Hematopoietic multipotent progenitor cell treated with erythropoietin and hydrocortisone succinate and interleukin-3 and kit ligand, for 8 days (in vitro differentiated cells): ENCODE data around the gene ARHGEF39.

Experiments
- DNase-seq: peaks from one replicate; pipeline ENCODE4 v3.0.0-alpha.2; 2015

ARHGEF39 gene

DNA sequence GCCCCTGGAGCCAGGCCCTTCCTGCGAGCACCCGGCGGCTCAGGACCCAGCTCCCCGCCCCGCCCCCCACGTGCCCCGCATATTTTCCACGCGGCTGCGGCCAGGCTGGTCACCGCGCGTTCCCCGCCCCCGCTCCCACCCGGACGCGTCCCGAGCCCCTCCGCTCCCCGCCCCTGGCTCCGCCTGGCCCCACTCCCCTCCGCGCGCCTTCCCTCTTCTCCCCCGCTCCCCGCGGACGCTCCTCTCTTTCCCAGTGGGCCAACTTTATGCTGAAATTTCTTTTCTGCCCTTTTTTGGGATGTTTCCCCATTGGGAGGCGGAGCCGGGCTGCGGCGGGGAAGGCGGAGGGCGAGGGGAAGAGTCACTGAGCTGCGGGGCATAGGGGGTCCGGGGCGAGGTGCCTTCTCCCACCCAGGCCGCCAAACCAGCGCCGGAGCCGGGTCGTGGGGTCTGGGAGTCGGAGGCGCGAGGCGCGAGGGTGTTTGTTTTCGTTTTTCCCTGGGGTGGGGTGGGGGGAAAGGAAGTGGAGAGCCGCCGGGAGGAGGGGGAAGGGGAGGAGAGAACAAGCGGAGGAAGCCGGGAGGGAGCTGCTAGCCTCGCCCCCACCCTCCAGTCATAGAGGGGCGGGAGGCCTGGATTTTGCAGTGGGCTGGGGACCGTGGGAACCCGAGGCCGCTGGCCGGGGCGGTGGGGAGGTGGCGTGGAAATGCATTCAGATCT, 25.8 kb upstream of the ARHGEF39 start:
- DNase-seq = no peak

DNA sequence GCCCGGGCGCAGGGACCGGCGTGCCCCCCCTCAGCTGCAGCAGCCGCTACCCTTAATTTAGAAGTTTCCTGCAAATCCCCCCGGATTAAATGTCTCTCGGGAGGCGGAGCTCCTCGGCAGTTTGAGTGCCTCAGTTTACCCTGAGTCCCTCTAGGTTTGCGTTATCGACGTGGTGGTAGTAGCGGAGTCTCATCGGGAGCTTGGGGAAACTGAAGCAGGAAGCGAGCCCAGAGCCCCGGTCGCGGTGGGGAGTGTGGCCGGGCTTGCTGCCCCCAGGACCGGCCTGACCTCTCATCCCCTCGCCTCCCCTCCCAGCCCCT, 25.3 kb upstream of the ARHGEF39 start:
- no peak for DNase-seq

DNA sequence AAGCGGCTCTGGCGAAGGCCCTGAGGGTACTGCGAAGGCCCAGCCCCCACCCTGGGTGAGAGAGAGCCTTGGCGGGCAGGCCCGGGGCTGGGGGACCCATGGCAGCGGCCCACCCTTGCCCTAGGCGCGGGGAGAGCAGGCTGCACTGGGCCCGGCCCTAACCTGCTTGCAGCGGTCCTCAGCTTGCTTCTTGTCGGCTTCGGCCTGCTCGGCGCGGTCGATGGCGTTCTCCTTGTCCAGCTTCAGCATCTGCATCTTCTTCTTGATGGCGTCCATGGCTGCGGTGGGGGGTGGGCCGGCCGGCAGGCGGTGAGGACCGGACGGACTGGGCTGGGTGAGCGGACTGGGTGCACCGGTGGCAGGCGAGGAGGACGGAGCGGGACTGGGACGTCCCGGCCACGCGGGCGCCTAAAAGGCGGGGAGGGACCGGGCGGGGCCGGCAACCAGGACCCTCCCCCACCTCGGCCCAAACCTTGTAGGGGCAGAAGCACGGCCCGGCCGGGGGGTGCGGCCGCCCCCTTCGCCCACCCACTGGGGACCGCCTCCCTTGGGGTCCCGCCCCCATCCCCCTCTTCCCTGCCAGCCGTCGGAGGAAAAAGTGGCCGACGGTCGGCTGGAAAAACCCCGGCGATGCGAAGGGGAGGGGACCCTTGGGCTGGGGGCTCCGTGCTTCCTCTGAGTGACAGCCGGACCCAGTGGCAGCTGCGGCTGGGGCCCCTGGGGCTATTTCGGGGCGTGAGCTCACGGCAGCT, 24.7 kb upstream of the ARHGEF39 start, which contains the start of gene TPM2:
Gene TPM2 (minus strand): TSS at position 384 of the 752 bp plus-strand sequence. CDS start 108 bp downstream, at position 276.
- DNase-seq = no peak

DNA sequence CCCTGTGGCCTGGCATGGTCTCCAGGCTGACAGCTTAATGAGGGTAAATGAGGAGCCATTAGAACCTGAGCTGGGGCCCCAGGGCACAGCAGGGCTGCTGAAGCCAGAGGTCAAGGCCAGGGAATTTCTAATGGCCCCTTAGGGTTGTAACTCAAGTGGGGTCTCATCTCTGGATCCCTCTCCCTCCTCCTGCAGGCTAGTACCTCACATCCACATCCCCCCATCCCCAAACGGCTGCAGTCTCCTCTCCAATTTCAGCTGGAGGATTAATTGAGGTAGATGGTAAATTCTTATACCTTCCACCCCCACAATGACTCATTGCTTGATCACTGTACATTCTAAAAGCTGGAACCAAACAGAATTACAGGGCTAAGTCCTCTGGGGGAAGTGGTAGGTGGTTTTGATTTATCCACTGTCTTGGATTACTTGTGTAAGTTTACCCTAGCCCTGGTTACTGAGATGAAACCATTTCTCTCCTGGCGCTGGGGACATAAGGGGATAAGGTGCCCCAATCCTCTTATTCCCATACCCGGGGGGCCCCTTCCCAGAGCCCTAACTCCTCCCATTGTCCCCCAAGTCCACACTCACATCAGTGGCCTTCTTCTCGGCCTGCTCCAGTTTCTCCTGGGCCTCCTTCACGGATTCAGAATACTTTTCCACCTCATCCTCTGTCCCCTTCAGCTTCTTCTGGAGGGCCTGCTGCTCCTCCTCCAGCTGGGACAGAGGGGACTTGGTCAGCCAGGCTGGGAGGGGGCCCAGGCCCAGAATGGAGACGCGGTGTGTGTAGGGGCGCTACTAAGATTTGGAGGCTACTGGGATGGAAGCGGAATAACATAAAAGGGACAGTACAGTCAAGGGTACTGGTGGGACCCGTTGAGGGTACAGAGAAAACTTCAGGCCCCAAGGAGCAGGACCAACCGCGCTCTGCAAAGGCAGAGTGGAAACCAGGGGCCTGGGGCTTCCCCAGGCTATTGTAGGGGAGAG, 23.9 kb upstream of the ARHGEF39 start:
- no peak for DNase-seq

DNA sequence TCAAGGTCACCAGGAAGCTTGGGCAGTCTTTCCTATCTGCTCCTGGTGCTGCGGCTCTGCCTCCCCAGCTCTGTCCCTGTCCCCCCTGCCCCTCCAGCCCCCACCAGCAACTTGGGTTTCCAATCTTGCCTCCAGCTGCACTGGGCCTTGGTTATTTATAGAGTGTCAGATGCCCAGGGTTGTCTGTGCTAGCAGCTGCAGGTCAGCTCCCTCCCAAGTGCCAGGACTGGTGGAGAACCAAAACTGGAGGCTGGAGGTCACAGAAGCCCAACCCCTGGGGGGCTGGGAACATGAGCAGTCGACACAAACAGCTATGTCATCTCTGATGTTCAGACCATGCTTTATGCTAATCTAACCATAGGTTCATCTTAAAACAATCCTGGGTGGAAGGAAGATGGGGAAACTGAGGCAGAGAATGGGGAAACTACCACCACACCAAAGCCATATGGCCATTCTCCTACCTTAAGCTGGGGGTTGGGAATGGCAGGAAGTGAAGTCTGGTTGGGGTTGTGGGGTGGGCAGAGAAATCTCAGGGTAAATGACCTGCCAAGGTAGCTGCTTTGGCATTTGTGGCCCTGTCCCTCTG, 23.1 kb upstream of the ARHGEF39 start:
- DNase-seq = no peak

DNA sequence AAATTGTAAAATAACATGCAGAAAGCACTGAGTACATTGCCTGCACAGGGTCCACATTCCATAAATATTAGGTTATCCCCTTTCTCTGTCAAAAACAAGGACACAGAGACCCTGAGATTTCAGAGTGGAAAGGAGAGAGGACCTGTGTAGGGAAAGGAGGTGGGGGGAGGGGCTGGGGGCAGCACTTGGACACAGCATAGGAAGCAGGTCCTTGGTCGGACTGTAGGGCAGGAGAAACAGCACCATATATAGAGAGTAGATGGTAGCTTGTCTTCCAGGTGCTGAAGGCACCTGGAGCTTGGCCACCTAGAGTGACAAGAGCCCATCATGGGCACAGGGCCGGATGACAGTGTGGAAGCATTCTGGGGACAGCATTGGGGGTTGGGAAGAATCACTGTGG, 22.3 kb upstream of the ARHGEF39 start:
- no peak for DNase-seq

DNA sequence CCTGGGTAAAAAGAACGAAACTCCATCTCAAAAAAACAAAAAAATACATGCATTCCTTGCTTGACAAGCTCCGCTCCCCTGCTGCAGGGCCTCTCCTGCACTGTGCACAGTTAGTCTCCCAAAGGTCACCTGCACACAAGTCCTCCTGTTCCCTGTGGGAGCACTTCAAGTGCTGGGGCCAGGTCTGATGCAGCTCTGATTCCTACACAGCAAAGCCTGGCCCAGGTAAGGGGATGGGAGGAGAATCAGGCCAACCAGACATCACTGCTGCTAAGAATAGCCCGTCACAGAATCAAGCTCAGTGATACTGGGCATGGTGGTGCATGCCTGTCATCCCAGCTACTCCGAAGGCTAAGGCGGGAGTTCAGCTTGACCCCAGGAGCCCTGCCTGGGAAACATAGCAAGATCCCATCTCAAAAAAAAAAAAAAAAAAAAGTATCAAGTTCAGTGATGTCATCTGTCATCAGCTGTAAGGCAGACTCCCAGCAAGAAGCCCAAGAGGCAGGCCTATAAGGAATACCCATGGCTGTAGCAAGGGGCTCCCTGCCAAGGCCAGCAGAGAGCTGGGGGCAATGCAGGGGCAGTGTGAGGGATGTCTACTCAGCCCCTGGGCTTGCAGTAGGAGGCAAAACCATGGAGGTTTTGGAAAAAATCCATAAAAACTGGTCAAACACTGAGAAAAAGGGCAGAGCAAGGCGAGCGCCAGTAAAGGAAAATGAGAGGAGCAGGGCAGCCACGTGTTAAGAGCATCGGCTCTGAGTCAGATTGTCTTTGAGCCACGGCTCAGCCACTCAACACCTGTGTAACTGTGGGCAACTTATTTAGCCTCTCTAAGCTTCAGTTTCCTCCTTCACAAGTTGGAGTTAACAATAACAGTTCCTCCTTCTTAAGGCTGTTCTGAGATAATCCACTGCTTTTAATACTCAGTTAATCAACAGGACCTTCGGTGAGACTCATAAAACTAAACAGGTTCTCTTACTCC, 21.5 kb upstream of the ARHGEF39 start:
- DNase-seq = no peak

DNA sequence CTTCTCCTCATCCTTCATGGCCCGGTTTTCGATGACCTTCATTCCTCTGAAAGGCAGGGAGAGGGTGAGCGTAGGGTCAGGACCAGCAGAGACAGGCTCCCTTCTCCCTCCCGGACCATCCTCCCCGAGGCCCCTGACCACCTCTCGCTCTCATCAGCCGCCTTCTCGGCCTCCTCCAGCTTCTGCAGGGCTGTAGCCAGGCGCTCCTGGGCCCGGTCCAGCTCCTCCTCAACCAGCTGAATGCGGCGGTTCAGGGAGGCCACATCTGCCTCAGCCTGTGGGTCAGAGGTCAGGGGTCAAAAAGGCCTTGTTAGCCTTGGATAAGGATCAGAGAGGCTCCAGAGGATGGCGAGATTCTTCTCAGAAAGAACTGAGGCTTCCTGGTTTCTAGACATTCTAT, 20.5 kb upstream of the ARHGEF39 start:
- DNase-seq = no peak

DNA sequence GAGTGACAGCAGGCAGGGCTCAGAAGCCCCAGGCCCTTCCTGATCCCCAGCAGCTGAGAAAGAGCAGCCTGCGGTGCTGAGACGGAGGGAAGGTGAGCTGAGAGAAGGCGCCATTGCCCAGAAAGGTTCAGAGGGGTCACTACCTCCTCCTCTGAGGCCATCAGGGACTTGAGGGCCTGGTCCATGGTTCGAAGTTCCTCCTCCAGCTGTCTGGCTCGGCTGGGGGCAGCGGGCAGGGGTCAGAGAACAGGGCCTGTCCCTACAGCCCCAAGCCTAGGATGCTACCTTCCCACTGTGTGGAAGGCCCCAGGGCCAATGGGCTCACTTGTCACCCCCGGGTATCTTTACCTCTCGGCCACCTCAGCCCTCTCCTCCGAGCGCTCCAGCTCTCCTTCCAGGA, 19.9 kb upstream of the ARHGEF39 start:
- no peak for DNase-seq

DNA sequence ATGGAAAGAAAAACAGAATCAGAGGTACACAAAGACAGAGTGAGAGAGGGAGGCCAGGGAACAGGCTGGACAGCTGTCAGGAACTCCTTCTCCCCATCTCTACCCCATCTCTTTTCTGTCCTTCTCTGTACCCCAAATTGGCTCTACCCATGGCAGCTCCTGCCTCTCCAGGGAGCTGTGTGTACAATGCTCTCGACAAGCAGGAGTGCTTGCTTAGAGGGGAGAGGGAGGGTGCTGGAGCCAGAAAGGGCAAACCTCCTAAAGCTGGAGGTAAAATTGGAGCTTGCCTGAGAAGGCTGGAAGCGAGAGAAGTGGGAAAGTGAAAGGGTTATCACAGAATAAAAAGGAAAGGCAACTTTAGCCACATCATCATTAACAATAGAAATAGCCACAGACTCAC, 18.3 kb upstream of the ARHGEF39 start:
- no peak for DNase-seq

DNA sequence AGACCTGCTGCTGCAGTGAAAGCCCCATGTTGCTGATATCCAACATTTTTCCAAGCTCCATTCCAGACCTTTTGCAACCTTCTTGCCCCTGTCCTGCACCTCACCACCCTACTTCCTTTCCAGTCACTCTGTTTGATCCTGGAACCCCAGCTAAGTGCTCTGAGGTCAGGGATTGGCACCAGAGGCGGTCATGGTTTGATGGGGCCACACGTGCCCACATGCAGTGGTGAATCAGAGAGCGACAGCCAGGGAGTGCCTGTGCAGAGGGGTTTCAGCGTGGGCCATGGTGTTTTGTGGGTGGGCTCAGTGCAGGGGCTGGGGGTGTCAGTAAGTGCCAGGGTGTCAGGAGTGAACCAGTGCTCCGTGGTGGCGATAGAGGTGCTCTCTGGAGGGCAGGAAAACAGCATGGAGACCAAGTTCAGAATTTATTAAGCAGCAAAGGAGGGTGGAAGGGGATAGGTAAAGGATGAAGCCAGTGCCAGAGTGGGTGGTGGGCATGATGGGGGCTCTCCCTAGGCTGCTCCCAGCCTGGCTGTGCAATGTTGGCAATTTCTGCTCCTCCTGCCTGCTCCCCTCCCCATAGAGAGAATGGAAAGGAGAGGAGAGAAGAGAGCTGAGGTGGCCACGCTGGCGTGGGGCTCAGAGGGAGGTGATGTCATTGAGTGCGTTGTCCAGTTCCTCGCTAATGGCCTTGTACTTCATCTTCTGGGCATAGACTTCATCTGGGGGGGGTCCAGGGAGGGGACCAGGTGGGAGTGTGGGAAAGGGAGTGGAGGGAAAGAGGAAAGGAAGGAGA, 17.7 kb upstream of the ARHGEF39 start:
- no peak for DNase-seq

DNA sequence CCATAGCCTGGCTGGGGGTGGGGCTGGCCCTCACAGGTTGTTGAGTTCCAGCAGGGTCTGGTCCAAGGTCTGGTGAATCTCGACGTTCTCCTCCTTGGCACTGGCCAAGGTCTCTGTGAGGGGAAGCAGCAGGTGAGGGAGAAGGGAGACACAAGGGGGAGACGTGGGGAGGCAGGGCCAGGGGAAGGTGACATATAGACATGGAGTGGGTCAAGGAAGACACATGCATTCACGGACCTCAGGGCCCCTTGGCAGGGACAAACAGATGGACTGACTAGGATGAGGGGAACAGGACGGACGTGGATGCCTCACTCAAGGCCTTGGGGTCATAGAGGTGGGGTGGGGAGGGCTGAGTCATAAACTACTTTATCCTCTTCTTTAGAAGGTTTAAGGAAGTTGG, 17.1 kb upstream of the ARHGEF39 start:
- DNase-seq = no peak

DNA sequence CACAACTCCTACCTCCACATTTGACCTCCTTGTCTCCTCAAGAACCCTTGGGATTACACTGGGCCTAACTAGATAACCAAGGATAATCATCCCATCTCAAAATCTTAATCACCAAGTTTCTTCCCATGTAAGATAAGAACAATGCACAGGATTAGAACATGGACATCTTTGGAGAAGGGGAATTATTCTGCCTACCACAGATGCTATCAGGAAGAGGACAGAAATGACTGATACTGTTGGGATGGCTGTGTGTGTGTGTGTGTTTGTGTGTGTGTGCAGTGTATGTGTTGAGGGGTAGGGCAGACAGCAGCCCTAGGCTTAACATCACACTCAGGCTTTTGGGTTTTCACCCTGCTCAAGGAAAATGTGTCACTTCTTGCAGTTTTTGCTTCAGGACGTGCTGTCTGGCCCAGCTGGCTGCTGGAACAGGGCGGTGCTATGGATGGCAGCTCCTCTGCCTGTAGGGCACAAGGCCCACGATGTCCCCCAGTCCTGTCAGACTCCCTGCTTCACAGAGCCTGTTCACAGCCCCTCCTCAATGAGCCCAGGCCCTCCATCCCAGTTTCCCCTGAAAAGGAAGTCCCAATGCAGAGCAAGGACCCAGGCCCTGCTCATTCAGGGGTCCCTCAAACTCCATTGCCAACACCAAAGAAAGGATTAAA, 16.5 kb upstream of the ARHGEF39 start:
- no peak for DNase-seq

DNA sequence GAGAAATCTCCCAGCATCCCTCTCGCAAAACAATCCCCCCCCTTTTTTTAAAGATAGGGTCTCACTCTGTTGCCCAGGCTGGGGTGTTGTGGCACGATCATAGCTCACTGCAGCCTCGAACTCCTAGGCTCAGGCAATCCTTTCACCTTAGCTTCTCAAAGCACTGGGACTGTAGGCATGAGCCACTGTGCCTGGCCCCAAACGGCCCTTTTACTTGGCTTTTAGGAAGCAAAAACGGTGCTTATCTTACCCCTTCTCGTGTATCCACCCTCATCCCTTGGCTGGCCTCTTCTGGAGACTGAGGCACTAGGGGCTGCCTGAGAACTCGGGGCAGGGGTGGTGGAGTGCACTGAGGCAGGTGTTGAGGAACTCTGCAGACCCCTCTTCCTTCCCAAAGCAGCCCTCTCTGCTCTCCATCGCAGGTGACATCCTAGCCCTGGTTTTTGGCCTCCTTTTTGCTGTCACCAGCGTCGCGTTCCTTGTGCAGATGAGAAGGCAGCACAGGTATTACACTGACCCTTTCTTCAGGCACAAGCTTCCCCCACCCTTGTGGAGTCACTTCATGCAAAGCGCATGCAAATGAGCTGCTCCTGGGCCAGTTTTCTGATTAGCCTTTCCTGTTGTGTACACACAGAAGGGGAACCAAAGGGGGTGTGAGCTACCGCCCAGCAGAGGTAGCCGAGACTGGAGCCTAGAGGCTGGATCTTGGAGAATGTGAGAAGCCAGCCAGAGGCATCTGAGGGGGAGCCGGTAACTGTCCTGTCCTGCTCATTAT, 15.5 kb upstream of the ARHGEF39 start:
- DNase-seq = no peak

DNA sequence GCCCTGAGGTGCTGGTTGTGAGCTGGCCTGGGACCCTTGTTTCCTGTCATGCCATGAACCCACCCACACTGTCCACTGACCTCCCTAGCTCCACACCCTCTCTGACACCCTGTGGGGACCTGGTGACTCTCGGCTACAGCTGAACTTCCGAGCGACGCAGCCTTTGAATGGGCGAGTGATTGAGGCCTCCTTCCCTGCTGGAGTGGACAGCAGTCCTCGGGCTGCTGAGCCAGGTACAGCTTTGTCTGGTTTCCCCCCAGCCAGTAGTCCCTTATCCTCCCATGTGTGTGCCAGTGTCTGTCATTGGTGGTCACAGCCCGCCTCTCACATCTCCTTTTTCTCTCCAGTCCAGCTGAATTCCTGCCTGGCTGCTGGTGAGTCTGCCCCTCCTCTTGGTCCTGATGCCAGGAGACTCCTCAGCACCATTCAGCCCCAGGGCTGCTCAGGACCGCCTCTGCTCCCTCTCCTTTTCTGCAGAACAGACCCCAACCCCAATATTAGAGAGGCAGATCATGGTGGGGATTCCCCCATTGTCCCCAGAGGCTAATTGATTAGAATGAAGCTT, 14.9 kb upstream of the ARHGEF39 start:
- no peak for DNase-seq

DNA sequence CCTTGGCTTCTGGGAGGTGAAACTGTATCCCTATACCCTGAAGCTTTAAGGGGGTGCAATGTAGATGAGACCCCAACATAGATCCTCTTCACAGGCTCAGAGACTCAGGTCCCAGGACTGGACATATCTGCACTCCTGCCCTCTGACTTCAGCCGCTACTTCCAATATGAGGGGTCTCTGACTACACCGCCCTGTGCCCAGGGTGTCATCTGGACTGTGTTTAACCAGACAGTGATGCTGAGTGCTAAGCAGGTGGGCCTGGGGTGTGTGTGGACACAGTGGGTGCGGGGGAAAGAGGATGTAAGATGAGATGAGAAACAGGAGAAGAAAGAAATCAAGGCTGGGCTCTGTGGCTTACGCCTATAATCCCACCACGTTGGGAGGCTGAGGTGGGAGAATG, 14.1 kb upstream of the ARHGEF39 start:
- no peak for DNase-seq

DNA sequence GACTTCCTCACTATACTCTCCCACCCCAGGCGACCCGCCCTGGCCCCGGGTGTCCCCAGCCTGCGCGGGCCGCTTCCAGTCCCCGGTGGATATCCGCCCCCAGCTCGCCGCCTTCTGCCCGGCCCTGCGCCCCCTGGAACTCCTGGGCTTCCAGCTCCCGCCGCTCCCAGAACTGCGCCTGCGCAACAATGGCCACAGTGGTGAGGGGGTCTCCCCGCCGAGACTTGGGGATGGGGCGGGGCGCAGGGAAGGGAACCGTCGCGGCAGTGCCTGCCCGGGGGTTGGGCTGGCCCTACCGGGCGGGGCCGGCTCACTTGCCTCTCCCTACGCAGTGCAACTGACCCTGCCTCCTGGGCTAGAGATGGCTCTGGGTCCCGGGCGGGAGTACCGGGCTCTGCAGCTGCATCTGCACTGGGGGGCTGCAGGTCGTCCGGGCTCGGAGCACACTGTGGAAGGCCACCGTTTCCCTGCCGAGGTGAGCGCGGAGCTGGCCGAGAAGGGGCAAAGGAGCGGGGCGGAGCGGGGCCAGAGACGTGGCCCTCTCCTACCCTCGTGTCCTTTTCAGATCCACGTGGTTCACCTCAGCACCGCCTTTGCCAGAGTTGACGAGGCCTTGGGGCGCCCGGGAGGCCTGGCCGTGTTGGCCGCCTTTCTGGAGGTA, 10.9 kb upstream of the ARHGEF39 start:
- no peak for DNase-seq

DNA sequence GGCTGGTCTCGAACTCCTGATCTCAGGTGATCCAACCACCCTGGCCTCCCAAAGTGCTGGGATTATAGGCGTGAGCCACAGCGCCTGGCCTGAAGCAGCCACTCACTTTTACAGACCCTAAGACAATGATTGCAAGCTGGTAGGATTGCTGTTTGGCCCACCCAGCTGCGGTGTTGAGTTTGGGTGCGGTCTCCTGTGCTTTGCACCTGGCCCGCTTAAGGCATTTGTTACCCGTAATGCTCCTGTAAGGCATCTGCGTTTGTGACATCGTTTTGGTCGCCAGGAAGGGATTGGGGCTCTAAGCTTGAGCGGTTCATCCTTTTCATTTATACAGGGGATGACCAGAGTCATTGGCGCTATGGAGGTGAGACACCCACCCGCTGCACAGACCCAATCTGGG, 10.2 kb upstream of the ARHGEF39 start:
- no peak for DNase-seq

DNA sequence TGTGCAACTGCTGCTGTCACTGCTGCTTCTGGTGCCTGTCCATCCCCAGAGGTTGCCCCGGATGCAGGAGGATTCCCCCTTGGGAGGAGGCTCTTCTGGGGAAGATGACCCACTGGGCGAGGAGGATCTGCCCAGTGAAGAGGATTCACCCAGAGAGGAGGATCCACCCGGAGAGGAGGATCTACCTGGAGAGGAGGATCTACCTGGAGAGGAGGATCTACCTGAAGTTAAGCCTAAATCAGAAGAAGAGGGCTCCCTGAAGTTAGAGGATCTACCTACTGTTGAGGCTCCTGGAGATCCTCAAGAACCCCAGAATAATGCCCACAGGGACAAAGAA, 9.0 kb upstream of the ARHGEF39 start:
- DNase-seq = no peak
